ENCODE results near the gene NDUFS2. TPM values are rescaled to one million over a fixed set of nuclear protein-coding genes. Genes with fewer than 3 reads are reported as not detected.

Gene NDUFS2
- total and polyA plus RNA-seq, 10 of the 15 experiments (the other 5 are each of a cell fraction or from before 2014, with no cell fraction given): 66.5 to 215 (median 148) TPM

DNA sequence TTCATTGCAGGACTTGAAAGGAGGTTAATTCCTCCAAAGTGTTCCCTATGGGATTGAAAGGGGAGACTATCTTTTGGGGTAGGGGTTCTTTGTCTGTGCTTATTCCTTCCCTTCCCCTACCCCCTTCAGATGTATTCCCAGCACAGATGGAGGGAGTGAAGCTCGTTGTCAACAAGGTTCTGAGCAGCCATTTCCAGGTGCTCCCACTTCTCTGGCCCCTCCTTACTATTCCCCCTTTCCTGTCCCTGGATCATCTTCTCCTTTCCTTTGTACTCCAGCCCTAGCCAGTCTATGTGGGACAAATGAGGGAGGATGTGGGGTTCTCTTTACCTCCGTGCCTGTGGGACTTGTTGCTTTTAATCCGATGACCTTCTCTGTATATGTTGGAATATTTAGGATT is 24.6 kb downstream of the NDUFS2 start:
- Histone ChIP-seq H3K9ac (ENCODE audit: control insufficient read depth, insufficient read depth, low read length) (peak overlapping the region; percentile 77), H3K36me3 (ENCODE audit: control insufficient read depth in 2 of 2, insufficient read depth in 2 of 2, low read length in 1 of 2) (peaks cover 3 to 4% of the 10 kb centered on the region in 2 experiments; a peak in 2 of 4 replicates), H3K4me1 (ENCODE audit: control insufficient read depth, insufficient read depth, low read length) (peaks cover 19% of the 10 kb centered on the region), H2AFZ (ENCODE audit: control insufficient read depth, low read depth, low read length) (peak overlapping the region; percentile 98), H3K4me3 (peak overlapping the region; percentile 83), H3K27me3 (replicated peaks in 1 of 2; ENCODE audit: control insufficient read depth in 2 of 2, insufficient read depth in 2 of 2, low read length in 1 of 2) (no peaks in the 10 kb centered on the region), H3K79me2 (ENCODE audit: control insufficient read depth, insufficient read depth, low read length) (peaks cover 10% of the 10 kb centered on the region), H3K4me2 (ENCODE audit: control insufficient read depth, insufficient read depth) (peak overlapping the region; percentile 95), H3K9me3 (replicated peaks; ENCODE audit: control insufficient read depth, insufficient read depth, low read length) (no peaks in the 10 kb centered on the region), H4K20me1 (ENCODE audit: control insufficient read depth, insufficient read depth) (no peaks in the 10 kb centered on the region), H3K27ac (ENCODE audit: control insufficient read depth, insufficient read depth) (peak overlapping the region; percentile 70)
- 76% methylated on average over 3 of the region's 3 CpGs for WGBS (ENCODE audit: insufficient coverage, insufficient replicate concordance, low lambda C conversion rate, missing lambda C conversion rate)
- CTCF ChIA-PET: interaction anchor here (1.0 to 17.1 kb wide), 22 partner anchors 10 to 512 kb away, joined by 3 to 385 read pairs (median 26); partner anchors contain the start of genes CFAP126, FCER1G, NDUFS2 and PPOX
- FAIRE-seq: no peak
- no peak for DNase-seq (ENCODE audit: low read depth, low spot score)
- in situ Hi-C loops (cut with MboI): loop anchor here (5.0 kb wide), 2 partner anchors 66 to 156 kb away; no protein-coding TSS in a partner anchor
- RAD21 ChIA-PET (ENCODE audit: unreplicated experiment): interaction anchor here (1.0 to 5.0 kb wide), 18 partner anchors 18 to 513 kb away, joined by 3 to 77 read pairs (median 14); partner anchors contain the start of genes CFAP126, NDUFS2, PCP4L1 and SDHC
- no peak for ATAC-seq
- no peak for TF ChIP-seq KDM1A (IDR thresholded peaks at IDR 0.05; ENCODE audit: borderline replicate concordance)
- TF ChIP-seq STAT1 (conservative IDR thresholded peaks at IDR 0.05): no peak
- TF ChIP-seq HCFC1 (IDR thresholded peaks at IDR 0.05; ENCODE audit: low read length): no peak
- TF ChIP-seq CBX5 (IDR thresholded peaks at IDR 0.05; ENCODE audit: low read depth): no peak
- TF ChIP-seq CBFB (IDR thresholded peaks at IDR 0.05; ENCODE audit: low read depth): no peak
- TF ChIP-seq, protein P1, sequence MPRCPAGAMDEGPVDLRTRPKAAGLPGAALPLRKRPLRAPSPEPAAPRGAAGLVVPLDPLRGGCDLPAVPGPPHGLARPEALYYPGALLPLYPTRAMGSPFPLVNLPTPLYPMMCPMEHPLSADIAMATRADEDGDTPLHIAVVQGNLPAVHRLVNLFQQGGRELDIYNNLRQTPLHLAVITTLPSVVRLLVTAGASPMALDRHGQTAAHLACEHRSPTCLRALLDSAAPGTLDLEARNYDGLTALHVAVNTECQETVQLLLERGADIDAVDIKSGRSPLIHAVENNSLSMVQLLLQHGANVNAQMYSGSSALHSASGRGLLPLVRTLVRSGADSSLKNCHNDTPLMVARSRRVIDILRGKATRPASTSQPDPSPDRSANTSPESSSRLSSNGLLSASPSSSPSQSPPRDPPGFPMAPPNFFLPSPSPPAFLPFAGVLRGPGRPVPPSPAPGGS (IDR thresholded peaks at IDR 0.05; ENCODE audit: borderline replicate concordance, insufficient read depth, low read depth, low read length, poor library complexity, severe bottlenecking): no peak
- no peak for TF ChIP-seq KLF5 (IDR thresholded peaks at IDR 0.05; ENCODE audit: partially characterized antibody)
- TF ChIP-seq, protein P2, sequence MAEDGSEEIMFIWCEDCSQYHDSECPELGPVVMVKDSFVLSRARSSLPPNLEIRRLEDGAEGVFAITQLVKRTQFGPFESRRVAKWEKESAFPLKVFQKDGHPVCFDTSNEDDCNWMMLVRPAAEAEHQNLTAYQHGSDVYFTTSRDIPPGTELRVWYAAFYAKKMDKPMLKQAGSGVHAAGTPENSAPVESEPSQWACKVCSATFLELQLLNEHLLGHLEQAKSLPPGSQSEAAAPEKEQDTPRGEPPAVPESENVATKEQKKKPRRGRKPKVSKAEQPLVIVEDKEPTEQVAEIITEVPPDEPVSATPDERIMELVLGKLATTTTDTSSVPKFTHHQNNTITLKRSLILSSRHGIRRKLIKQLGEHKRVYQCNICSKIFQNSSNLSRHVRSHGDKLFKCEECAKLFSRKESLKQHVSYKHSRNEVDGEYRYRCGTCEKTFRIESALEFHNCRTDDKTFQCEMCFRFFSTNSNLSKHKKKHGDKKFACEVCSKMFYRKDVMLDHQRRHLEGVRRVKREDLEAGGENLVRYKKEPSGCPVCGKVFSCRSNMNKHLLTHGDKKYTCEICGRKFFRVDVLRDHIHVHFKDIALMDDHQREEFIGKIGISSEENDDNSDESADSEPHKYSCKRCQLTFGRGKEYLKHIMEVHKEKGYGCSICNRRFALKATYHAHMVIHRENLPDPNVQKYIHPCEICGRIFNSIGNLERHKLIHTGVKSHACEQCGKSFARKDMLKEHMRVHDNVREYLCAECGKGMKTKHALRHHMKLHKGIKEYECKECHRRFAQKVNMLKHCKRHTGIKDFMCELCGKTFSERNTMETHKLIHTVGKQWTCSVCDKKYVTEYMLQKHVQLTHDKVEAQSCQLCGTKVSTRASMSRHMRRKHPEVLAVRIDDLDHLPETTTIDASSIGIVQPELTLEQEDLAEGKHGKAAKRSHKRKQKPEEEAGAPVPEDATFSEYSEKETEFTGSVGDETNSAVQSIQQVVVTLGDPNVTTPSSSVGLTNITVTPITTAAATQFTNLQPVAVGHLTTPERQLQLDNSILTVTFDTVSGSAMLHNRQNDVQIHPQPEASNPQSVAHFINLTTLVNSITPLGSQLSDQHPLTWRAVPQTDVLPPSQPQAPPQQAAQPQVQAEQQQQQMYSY (CRISPR knock-in tag; IDR thresholded peaks at IDR 0.05): no peak
- TF ChIP-seq NR2C2 (IDR thresholded peaks at IDR 0.05; ENCODE audit: borderline replicate concordance, control insufficient read depth, insufficient read length, low read depth): no peak
- TF ChIP-seq, protein P3, sequence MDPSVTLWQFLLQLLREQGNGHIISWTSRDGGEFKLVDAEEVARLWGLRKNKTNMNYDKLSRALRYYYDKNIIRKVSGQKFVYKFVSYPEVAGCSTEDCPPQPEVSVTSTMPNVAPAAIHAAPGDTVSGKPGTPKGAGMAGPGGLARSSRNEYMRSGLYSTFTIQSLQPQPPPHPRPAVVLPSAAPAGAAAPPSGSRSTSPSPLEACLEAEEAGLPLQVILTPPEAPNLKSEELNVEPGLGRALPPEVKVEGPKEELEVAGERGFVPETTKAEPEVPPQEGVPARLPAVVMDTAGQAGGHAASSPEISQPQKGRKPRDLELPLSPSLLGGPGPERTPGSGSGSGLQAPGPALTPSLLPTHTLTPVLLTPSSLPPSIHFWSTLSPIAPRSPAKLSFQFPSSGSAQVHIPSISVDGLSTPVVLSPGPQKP (IDR thresholded peaks at IDR 0.05; ENCODE audit: low read depth, low read length): no peak
- intact Hi-C loops (cut with micrococcal nuclease; ENCODE audit: unreplicated experiment): loop anchor here (1.0 to 5.0 kb wide), 3 partner anchors 64 to 156 kb away; partner anchors contain the start of gene MPZ
- POLR2A ChIA-PET: interaction anchor here (0.8 to 1.5 kb wide), 3 partner anchors 25 to 157 kb away, joined by 3 read pairs; partner anchors contain the start of gene NDUFS2
- no TSS peak for BruUV-seq (replicated peaks)
- SMC1A ChIA-PET (ENCODE audit: uncharacterized antibody, unreplicated experiment): interaction anchor here (0.6 to 6.3 kb wide), 18 partner anchors 10 to 515 kb away, joined by 3 to 72 read pairs (median 18); partner anchors contain the start of genes CFAP126, FCER1G and NDUFS2
